ENCODE measurements around the gene BCAS3.

Gene BCAS3

DNA sequence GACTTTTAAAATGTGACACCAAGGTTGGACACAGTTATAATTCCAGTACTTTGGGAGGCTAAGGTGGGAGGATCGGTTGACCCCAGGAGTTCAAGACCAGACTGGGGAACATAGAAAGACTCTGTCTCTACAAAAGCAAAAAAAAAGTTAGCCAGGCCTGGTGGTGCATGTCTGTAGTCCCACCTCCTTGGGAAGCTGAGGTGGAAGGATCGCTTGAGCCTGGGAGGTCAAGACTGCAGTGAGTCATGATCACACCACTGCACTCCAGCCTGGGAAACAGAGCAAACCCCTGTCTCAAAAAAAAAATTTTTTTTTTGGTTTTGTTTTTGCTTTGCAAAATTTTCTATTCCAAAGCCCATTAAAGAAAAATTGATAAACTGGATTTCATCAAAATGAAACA is 281.4 kb downstream of the BCAS3 start:
- TF ChIP-seq, protein P1, sequence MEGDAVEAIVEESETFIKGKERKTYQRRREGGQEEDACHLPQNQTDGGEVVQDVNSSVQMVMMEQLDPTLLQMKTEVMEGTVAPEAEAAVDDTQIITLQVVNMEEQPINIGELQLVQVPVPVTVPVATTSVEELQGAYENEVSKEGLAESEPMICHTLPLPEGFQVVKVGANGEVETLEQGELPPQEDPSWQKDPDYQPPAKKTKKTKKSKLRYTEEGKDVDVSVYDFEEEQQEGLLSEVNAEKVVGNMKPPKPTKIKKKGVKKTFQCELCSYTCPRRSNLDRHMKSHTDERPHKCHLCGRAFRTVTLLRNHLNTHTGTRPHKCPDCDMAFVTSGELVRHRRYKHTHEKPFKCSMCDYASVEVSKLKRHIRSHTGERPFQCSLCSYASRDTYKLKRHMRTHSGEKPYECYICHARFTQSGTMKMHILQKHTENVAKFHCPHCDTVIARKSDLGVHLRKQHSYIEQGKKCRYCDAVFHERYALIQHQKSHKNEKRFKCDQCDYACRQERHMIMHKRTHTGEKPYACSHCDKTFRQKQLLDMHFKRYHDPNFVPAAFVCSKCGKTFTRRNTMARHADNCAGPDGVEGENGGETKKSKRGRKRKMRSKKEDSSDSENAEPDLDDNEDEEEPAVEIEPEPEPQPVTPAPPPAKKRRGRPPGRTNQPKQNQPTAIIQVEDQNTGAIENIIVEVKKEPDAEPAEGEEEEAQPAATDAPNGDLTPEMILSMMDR (IDR thresholded peaks at IDR 0.05; ENCODE audit: low read depth, low read length): no peak
- peak; percentile 12 to 51 for DNase-seq (ENCODE audit: low read depth in 2 of 2)
- no peak overlapping the region for H3K4me3 ChIP-seq (replicated peaks in 1 of 2; ENCODE audit: low read depth in 2 of 2, low read length in 2 of 2)

DNA sequence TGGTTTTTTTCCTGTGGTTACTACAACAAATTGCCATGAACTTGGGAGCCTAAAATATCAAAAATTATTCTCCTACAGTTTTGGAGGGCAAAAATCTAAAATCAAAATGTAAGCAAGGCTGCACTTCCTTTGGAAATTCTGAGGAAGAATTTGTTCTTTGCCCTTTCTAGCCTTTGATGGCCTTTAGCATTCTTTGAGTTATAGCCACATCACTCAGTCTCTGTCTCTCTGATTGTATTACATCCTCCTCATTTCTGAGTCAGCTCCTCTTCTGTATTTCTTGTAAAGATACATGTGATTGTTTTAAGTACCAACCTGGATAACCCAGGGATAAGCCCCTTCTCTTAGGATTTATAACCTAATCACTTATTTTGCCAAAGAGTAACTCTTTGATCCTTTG is 282.0 kb downstream of the BCAS3 start:
- peak in 1 of 2 donors; percentile 19 for DNase-seq (ENCODE audit: low read depth in 2 of 2)
- TF ChIP-seq, protein P1 (IDR thresholded peaks at IDR 0.05; ENCODE audit: low read depth, low read length): no peak
- no peak overlapping the region for H3K4me3 ChIP-seq (replicated peaks in 1 of 2; ENCODE audit: low read depth in 2 of 2, low read length in 2 of 2)

DNA sequence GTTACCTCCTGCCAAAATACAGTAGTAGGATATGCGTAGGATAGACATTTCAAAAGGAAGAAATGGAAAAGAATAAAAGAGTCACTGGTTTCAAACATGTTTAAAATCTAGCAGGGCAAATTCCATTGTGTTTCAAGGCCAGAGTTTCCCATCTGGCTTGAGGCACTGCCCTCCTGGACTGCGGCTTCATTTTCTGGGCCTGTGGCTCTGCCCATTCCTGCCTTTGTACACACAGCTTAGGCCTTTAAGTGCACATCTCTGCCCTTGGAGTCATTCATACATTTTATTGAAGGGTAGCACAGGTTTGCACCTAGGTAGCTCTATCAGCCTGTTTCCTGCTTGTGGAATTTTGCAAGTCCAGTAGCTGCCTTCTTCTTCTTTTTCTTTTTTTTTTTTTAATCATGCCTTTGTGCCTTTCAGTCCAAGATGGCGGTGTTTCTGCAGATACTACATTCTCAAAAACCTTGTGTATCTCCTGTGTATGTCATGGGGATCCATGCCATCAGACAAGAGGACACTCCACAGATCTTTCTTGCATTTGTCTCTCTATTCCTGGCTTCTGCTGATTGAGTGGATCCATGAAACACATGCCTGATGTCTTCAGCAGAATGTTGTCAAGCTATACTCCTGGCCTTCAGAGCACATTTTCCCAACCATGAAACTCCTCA is 282.9 kb downstream of the BCAS3 start:
- TF ChIP-seq, protein P1 (IDR thresholded peaks at IDR 0.05; ENCODE audit: low read depth, low read length): no peak
- no peak overlapping the region for H3K4me3 ChIP-seq (replicated peaks in 1 of 2; ENCODE audit: low read depth in 2 of 2, low read length in 2 of 2)
- no peak for DNase-seq (ENCODE audit: low read depth in 2 of 2)

DNA sequence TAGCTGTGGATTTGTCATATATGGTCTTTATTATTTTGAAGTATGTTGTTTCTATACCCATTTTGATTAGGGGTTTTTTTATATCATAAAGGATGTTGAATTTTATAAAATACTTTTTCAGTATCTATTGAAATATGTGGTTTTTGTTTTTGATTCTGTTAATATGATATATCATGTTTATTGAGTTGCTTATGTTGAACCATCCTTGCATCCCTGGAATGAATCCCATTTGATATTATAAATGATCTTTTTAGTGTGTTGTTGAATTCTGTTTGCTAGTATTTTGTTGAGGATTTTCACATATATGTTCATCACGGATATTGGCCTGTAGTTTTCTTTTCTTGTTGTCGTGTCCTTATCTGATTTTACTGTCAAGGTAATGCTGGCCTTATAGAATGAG is 286.5 kb downstream of the BCAS3 start:
- H3K4me3 ChIP-seq (replicated peaks in 1 of 2; ENCODE audit: low read depth in 2 of 2, low read length in 2 of 2): no peak overlapping the region
- no peak for DNase-seq (ENCODE audit: low read depth in 2 of 2)
- TF ChIP-seq, protein P1 (IDR thresholded peaks at IDR 0.05; ENCODE audit: low read depth, low read length): no peak

DNA sequence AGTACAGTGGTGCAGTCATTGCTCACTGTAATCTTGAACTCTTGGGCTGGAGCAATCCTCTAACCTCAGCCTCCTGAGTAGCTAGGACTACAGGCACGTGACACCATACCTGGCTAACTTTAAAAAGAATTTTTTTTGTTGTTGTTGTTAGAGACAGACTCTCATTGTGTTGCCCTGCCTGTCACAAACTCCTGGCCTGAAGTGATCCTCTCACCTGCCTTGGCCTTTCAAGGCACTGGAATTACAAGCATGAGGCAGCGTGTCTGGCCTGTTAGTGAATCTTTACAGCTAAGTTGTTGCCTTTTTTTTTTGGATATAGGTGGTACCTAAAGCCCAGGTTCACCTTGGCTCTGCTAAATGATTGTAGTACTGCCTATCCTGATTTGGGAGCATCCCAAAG is 290.6 kb downstream of the BCAS3 start:
- no peak for DNase-seq (ENCODE audit: low read depth in 2 of 2)
- TF ChIP-seq, protein P1 (IDR thresholded peaks at IDR 0.05; ENCODE audit: low read depth, low read length): no peak
- H3K4me3 ChIP-seq (replicated peaks in 1 of 2; ENCODE audit: low read depth in 2 of 2, low read length in 2 of 2): no peak overlapping the region

DNA sequence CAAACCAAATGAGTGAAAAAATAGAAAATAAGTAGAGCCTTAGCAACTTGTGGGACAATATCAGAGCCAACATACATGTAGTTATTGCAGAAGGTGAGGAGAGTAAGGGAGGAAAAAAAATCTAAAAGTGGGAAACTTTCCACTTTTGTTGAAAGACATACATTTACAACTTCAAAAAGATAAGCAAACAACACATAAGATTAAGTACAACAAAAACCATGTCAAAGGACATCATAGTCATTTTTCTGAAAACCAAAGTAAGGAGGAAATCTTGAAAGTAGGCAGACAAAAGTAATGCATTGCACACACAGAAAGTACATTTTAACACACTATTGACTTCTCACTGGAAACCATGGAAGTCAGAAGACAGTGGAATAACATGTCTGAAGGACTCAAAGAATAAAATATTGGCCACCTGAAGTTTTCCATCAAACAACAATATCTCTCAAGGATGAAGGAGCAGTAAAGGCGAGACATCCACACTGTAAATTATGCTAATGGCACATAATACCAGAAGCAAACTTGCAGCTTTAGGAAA is 291.9 kb downstream of the BCAS3 start:
- TF ChIP-seq, protein P1 (IDR thresholded peaks at IDR 0.05; ENCODE audit: low read depth, low read length): no peak
- peak in 1 of 2 donors; percentile 4 for DNase-seq (ENCODE audit: low read depth in 2 of 2)
- no peak overlapping the region for H3K4me3 ChIP-seq (replicated peaks in 1 of 2; ENCODE audit: low read depth in 2 of 2, low read length in 2 of 2)
